Measurements from ENCODE around the gene ECHS1. TPM values are rescaled to one million over a fixed set of nuclear protein-coding genes. Genes with fewer than 3 reads are reported as not detected.

The ECHS1 gene
- total and polyA plus RNA-seq, 9 of the 15 experiments (the other 6 are each of a cell fraction or from before 2014, with no cell fraction given), result 16.6 to 100 (median 68.1) TPM

DNA sequence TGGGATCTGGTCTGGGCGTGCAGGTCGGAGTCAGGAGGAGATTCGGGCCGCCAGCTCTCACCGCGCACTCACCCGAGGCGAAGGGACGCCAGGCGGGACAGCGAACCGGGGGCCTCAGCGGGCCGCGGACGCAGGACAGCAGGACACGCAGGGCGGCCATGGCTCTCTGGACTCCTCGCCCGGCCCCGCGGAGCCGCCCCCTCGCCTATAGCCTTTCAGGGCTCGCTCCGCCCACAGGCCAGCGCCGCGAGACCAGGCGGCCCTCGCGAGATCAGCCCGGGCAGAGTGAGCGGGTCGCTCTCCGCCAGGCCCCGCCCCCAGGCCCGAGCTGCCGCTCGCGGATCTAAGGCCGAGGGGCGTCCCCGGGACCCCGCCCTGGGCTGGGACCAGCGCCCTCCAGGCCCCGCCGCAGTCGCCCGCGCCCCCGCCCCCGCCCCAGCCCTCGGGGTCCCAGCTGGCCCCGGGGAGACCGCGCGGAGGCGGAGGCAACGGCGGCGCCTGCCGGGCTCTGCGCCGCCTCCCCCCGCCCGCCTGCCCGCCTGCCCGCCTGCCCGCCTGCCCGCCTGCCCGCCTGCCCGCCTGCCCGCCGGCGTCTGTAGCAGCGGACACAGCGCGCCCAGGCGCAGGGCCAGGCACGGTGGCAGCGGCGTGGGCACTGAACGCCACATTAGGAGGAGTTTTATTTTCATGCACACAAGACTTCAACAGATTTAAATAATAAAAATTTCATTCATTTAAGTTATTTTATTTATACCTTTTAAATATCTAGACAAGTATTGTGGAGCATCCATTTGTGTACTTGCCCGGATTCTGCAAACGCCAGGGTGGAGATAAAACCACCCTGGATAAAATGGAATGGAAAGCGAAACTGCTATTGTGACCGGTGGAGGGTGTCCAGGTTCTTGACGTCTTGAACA is at the start of gene ECHS1 (continued):
- TF ChIP-seq DMBX1 (CRISPR knock-in tag; IDR thresholded peaks at IDR 0.05; ENCODE audit: borderline replicate concordance) (no peak), MYC (IDR thresholded peaks at IDR 0.05; ENCODE audit: low read depth, low read length) (0 out of 2 replicates have a peak, but pooled peaks have one; percentile 22), MYC (CRISPR knock-in tag; IDR thresholded peaks at IDR 0.05; ENCODE audit: borderline replicate concordance, low read depth) (no peak), ATF6 (CRISPR knock-in tag; IDR thresholded peaks at IDR 0.05) (no peak), CHD4 (IDR thresholded peaks at IDR 0.05; ENCODE audit: insufficient read depth, insufficient replicate concordance, low read depth, low read length, poor library complexity, severe bottlenecking) (no peak), RFX7 (CRISPR knock-in tag; IDR thresholded peaks at IDR 0.05) (no peak), ZNF77 (CRISPR knock-in tag; IDR thresholded peaks at IDR 0.05) (no peak), RBM22 (IDR thresholded peaks at IDR 0.05; ENCODE audit: low read depth, low read length, poor library complexity, severe bottlenecking) (no peak), BDP1 (IDR thresholded peaks at IDR 0.05; ENCODE audit: insufficient read depth, insufficient read length) (no peak), ESRRB (CRISPR knock-in tag; IDR thresholded peaks at IDR 0.05; ENCODE audit: borderline replicate concordance) (no peak), NR2F6 (CRISPR knock-in tag; IDR thresholded peaks at IDR 0.05) (no peak), TAF1 (IDR thresholded peaks at IDR 0.05; ENCODE audit: control insufficient read depth, extremely low read depth, insufficient read depth, low read length, severe bottlenecking) (peak; percentile 48), KLF16 (IDR thresholded peaks at IDR 0.05) (no peak), CHAMP1 (IDR thresholded peaks at IDR 0.05) (no peak), PHB2 (IDR thresholded peaks at IDR 0.05; ENCODE audit: low read depth) (no peak), SMAD2 (IDR thresholded peaks at IDR 0.05; ENCODE audit: low read depth, low read length) (no peak), ZNF3 (CRISPR knock-in tag; IDR thresholded peaks at IDR 0.05) (no peak), ESRRA (IDR thresholded peaks at IDR 0.05; ENCODE audit: borderline replicate concordance, low read depth) (no peak), VEZF1 (CRISPR knock-in tag; IDR thresholded peaks at IDR 0.05) (peak; percentile 86)
- TF ChIP-seq, protein P1, sequence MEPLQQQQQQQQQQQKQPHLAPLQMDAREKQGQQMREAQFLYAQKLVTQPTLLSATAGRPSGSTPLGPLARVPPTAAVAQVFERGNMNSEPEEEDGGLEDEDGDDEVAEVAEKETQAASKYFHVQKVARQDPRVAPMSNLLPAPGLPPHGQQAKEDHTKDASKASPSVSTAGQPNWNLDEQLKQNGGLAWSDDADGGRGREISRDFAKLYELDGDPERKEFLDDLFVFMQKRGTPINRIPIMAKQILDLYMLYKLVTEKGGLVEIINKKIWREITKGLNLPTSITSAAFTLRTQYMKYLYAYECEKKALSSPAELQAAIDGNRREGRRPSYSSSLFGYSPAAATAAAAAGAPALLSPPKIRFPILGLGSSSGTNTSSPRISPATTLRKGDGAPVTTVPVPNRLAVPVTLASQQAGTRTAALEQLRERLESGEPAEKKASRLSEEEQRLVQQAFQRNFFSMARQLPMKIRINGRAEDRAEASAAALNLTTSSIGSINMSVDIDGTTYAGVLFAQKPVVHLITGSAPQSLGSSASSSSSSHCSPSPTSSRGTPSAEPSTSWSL (CRISPR knock-in tag; IDR thresholded peaks at IDR 0.05; ENCODE audit: borderline replicate concordance), result no peak
